SK-N-SH treated with all-trans-retinoic acid at 6 μM for 48 hours (cell line): Measurements from ENCODE around the gene EGFL8.

Experiments used
- ATAC-seq: fragments of 200-7000 bp; cut with Tn5 transposase; 3 replicates; pipeline ENCODE4 v1.9.1; 2020; ENCODE audit warnings: mild to moderate bottlenecking, moderate library complexity
- ARNTL ChIP-seq: fragments of 450-650 bp; formaldehyde crosslinking; IDR thresholded peaks from 2 replicates; pipeline ENCODE4 v1.5.0; 2020; ENCODE audit warnings: low read depth, mild to moderate bottlenecking, moderate library complexity, borderline replicate concordance
- BACH2 ChIP-seq: fragments of 250-450 bp; sonication (Bioruptor Pico); IDR thresholded peaks from 2 replicates; pipeline ENCODE4 v1.9.0; 2021; ENCODE audit warnings: mild to moderate bottlenecking, borderline replicate concordance
- CSDC2 ChIP-seq: fragments of 250-450 bp; sonication (Bioruptor Pico); IDR thresholded peaks from 2 replicates; pipeline ENCODE4 v1.5.0; 2020; ENCODE audit warnings: mild to moderate bottlenecking, moderate library complexity
- CSRNP3 ChIP-seq: fragments of 250-450 bp; sonication (Bioruptor Pico); IDR thresholded peaks from 2 replicates; pipeline ENCODE4 v1.5.1; 2021; ENCODE audit warnings: mild to moderate bottlenecking, moderate library complexity
- ESRRG ChIP-seq: fragments of 250-450 bp; sonication (Bioruptor Pico); IDR thresholded peaks from 2 replicates; pipeline ENCODE4 v1.6.1; 2021; ENCODE audit warnings: mild to moderate bottlenecking
- GLIS3 ChIP-seq: fragments of 250-450 bp; sonication (Bioruptor Pico); IDR thresholded peaks from 2 replicates; pipeline ENCODE4 v1.5.0; 2020; ENCODE audit warnings: mild to moderate bottlenecking, moderate library complexity
- ISL1 ChIP-seq: fragments of 250-450 bp; sonication (Bioruptor Pico); IDR thresholded peaks from 2 replicates; pipeline ENCODE4 v2.1.2; 2022; ENCODE audit warnings: mild to moderate bottlenecking, moderate library complexity
- PATZ1 ChIP-seq: fragments of 250-450 bp; sonication (Bioruptor Pico); IDR thresholded peaks from 2 replicates; pipeline ENCODE4 v1.8.0; 2020; ENCODE audit warnings: mild to moderate bottlenecking, moderate library complexity, borderline replicate concordance
- POU6F1 ChIP-seq: fragments of 250-450 bp; sonication (Bioruptor Pico); IDR thresholded peaks from 2 replicates; pipeline ENCODE4 v1.8.0; 2021; ENCODE audit warnings: low read depth, mild to moderate bottlenecking, moderate library complexity, borderline replicate concordance
- PPARA ChIP-seq: fragments of 250-450 bp; sonication (Bioruptor Pico); IDR thresholded peaks from 2 replicates; pipeline ENCODE4 v1.5.0; 2020; ENCODE audit warnings: mild to moderate bottlenecking, borderline replicate concordance
- RARB ChIP-seq: fragments of 250-450 bp; sonication (Bioruptor Pico); IDR thresholded peaks from 2 replicates; pipeline ENCODE4 v1.8.0; 2021; ENCODE audit warnings: mild to moderate bottlenecking, moderate library complexity
- SNAI2 ChIP-seq: fragments of 250-450 bp; sonication (Bioruptor Pico); IDR thresholded peaks from 2 replicates; pipeline ENCODE4 v1.5.0; 2020; ENCODE audit warnings: mild to moderate bottlenecking, moderate library complexity
- TCF4 ChIP-seq: fragments of 250-450 bp; sonication (Bioruptor Pico); IDR thresholded peaks from 2 replicates; pipeline ENCODE4 v1.8.0; 2021; ENCODE audit warnings: mild to moderate bottlenecking, moderate library complexity, borderline replicate concordance
- TOX ChIP-seq: fragments of 250-450 bp; sonication (Bioruptor Pico); IDR thresholded peaks from 2 replicates; pipeline ENCODE4 v1.8.0; 2021; ENCODE audit warnings: mild to moderate bottlenecking, moderate library complexity, borderline replicate concordance
- TSHZ2 ChIP-seq: fragments of 250-450 bp; sonication (Bioruptor Pico); IDR thresholded peaks from 2 replicates; pipeline ENCODE4 v1.5.0; 2020; ENCODE audit warnings: mild to moderate bottlenecking, moderate library complexity
- ZC3H10 ChIP-seq: fragments of 250-450 bp; sonication (Bioruptor Pico); IDR thresholded peaks from 2 replicates; pipeline ENCODE4 v1.5.1; 2021; ENCODE audit warnings: mild to moderate bottlenecking, moderate library complexity
- ZFP30 ChIP-seq: fragments of 450-650 bp; formaldehyde crosslinking; IDR thresholded peaks from 2 replicates; pipeline ENCODE4 v1.5.0; 2022; ENCODE audit warnings: mild to moderate bottlenecking, moderate library complexity
- ZNF565 ChIP-seq: fragments of 450-650 bp; formaldehyde crosslinking; conservative IDR thresholded peaks from 2 replicates; pipeline ENCODE4 v1.5.0; 2020; ENCODE audit warnings: low read depth, mild to moderate bottlenecking, moderate library complexity
- ZNF70 ChIP-seq: fragments of 450-650 bp; formaldehyde crosslinking; IDR thresholded peaks from 2 replicates; pipeline ENCODE4 v1.5.0; 2020; ENCODE audit warnings: mild to moderate bottlenecking, moderate library complexity
- ZNF8 ChIP-seq: fragments of 450-650 bp; formaldehyde crosslinking; IDR thresholded peaks from 2 replicates; pipeline ENCODE4 v1.5.0; 2020; ENCODE audit warnings: mild to moderate bottlenecking, moderate library complexity

The EGFL8 gene

GRCh38 chr6:32173051-32173727, 8.8 kb downstream of the EGFL8 start (continued):
- TF ChIP-seq CSRNP3 (CRISPR knock-in tag) (no peak), CSDC2 (CRISPR knock-in tag) (no peak)
- TF ChIP-seq, all 23 proteins: peak for 0

GRCh38 chr6:32174416-32174815, 10.0 kb downstream of the EGFL8 start:
- TF ChIP-seq RARB (CRISPR knock-in tag) (no peak), ZFP30 (CRISPR knock-in tag) (no peak), ESRRG (CRISPR knock-in tag) (no peak), POU6F1 (no peak), CSRNP3 (CRISPR knock-in tag) (no peak), BACH2 (CRISPR knock-in tag) (no peak), ZNF8 (no peak), ZC3H10 (CRISPR knock-in tag) (no peak), CSDC2 (CRISPR knock-in tag) (no peak), TSHZ2 (CRISPR knock-in tag) (no peak)
- no peak for ATAC-seq

GRCh38 chr6:32175322-32175710, 10.9 kb downstream of the EGFL8 start:
- TF ChIP-seq TCF4 (no peak), ZNF565 (no peak), TOX (CRISPR knock-in tag) (no peak), CSDC2 (CRISPR knock-in tag) (no peak), ARNTL (CRISPR knock-in tag) (no peak), PPARA (CRISPR knock-in tag) (no peak), SNAI2 (CRISPR knock-in tag) (no peak), ZNF70 (CRISPR knock-in tag) (no peak), BACH2 (CRISPR knock-in tag) (no peak), ISL1 (CRISPR knock-in tag) (no peak), GLIS3 (no peak)

GRCh38 chr6:32175711-32176475, 11.5 kb downstream of the EGFL8 start, which contains the start of gene AGPAT1:
Gene AGPAT1 (minus strand): TSS chr6:32176084. CDS start chr6:32171496, 4,588 bp downstream.
- TF ChIP-seq PATZ1 (CRISPR knock-in tag) (peak; percentile 14; the same call in 1 of the 2 replicates), ZNF70 (CRISPR knock-in tag) (no peak)
- ATAC-seq = peak; percentile 77

More at GRCh38 chr6:32175322-32175710, 10.9 kb downstream of the EGFL8 start:
- ATAC-seq = no peak
